Measurements from ENCODE around the gene VN1R5. TPM values are rescaled to one million over a fixed set of nuclear protein-coding genes. Genes with fewer than 3 reads are reported as not detected.

VN1R5 gene
- total RNA-seq, 1 experiment from 2014 or later = not detected

DNA sequence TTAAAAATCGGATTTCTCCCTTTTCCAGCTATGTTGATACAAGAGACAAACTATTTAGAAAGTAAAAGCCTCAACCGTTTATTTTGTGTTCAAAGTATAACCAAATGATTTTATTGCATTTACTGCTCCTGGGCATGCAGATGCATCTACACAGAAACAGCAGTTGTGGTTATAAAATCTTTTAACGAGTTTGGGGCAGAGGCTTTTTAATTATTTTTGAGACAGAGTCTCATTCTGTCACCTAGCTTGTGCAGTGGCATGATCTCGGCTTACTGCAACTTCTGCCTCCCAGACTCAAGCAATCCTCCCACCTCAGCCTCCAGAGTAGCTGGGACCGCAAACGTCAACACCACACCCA lies 42.2 kb downstream of the VN1R5 start (continued):
- TF ChIP-seq, protein P1, sequence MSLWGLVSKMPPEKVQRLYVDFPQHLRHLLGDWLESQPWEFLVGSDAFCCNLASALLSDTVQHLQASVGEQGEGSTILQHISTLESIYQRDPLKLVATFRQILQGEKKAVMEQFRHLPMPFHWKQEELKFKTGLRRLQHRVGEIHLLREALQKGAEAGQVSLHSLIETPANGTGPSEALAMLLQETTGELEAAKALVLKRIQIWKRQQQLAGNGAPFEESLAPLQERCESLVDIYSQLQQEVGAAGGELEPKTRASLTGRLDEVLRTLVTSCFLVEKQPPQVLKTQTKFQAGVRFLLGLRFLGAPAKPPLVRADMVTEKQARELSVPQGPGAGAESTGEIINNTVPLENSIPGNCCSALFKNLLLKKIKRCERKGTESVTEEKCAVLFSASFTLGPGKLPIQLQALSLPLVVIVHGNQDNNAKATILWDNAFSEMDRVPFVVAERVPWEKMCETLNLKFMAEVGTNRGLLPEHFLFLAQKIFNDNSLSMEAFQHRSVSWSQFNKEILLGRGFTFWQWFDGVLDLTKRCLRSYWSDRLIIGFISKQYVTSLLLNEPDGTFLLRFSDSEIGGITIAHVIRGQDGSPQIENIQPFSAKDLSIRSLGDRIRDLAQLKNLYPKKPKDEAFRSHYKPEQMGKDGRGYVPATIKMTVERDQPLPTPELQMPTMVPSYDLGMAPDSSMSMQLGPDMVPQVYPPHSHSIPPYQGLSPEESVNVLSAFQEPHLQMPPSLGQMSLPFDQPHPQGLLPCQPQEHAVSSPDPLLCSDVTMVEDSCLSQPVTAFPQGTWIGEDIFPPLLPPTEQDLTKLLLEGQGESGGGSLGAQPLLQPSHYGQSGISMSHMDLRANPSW (CRISPR knock-in tag; conservative IDR thresholded peaks at IDR 0.05; ENCODE audit: low read depth) = no peak

DNA sequence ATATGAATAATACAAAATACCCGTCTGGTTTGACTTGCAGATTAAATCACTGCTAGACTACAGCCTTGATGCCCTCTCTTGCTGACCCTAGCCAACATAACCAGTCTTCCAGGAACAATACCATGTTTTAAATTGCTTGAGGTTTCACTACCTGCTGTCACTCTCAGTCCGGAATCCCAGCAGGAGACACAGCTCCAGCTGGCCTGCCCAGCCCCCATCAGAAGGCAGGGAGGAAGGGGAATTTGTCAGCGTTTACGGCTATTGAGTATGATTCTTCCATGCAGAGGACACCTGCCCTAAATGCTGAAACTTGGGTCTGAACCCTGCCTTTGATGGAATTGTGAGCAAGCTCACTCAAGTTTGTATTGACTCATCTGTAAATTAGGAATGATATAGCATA lies 42.8 kb downstream of the VN1R5 start:
- DNase-seq (ENCODE audit: low spot score) = no peak
- Mint-ChIP-seq H3K27me3 (ENCODE audit: low read depth) (no peaks in the 10 kb centered on the region), H3K4me1 (peaks cover 64% of the 10 kb centered on the region), H3K27ac (peak overlapping the region; percentile 89; the same call in 1 of the 2 replicates), H3K4me3 (no peak overlapping the region; the same call in 1 of the 2 replicates), H3K36me3 (peaks cover 46% of the 10 kb centered on the region), H3K9me3 (no peaks in the 10 kb centered on the region)
- ChIA-PET CTCF (interaction anchor here (1.1 to 1.4 kb wide), 2 partner anchors 8 to 152 kb away, joined by 3 read pairs; no protein-coding TSS in a partner anchor), POLR2A (interaction anchor here (1.2 kb wide), 1 partner anchor 34 kb away, joined by 4 read pairs; the partner anchor contains the start of gene ZNF496)
- no peak for ATAC-seq
- peak; percentile 81 for TF ChIP-seq ZNF423 (CRISPR knock-in tag; IDR thresholded peaks at IDR 0.05)
- TF ChIP-seq, protein P2, sequence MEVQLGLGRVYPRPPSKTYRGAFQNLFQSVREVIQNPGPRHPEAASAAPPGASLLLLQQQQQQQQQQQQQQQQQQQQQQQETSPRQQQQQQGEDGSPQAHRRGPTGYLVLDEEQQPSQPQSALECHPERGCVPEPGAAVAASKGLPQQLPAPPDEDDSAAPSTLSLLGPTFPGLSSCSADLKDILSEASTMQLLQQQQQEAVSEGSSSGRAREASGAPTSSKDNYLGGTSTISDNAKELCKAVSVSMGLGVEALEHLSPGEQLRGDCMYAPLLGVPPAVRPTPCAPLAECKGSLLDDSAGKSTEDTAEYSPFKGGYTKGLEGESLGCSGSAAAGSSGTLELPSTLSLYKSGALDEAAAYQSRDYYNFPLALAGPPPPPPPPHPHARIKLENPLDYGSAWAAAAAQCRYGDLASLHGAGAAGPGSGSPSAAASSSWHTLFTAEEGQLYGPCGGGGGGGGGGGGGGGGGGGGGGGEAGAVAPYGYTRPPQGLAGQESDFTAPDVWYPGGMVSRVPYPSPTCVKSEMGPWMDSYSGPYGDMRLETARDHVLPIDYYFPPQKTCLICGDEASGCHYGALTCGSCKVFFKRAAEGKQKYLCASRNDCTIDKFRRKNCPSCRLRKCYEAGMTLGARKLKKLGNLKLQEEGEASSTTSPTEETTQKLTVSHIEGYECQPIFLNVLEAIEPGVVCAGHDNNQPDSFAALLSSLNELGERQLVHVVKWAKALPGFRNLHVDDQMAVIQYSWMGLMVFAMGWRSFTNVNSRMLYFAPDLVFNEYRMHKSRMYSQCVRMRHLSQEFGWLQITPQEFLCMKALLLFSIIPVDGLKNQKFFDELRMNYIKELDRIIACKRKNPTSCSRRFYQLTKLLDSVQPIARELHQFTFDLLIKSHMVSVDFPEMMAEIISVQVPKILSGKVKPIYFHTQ (CRISPR knock-in tag; IDR thresholded peaks at IDR 0.05) = 0 out of 2 replicates have a peak, but pooled peaks have one; percentile 29
- no peak for TF ChIP-seq ZNF121 (CRISPR knock-in tag; IDR thresholded peaks at IDR 0.05)
- TF ChIP-seq, protein P3, sequence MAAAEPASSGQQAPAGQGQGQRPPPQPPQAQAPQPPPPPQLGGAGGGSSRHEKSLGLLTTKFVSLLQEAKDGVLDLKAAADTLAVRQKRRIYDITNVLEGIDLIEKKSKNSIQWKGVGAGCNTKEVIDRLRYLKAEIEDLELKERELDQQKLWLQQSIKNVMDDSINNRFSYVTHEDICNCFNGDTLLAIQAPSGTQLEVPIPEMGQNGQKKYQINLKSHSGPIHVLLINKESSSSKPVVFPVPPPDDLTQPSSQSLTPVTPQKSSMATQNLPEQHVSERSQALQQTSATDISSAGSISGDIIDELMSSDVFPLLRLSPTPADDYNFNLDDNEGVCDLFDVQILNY (CRISPR knock-in tag; IDR thresholded peaks at IDR 0.05) = no peak
- no peak for TF ChIP-seq ELF4 (CRISPR knock-in tag; IDR thresholded peaks at IDR 0.05; ENCODE audit: low read depth)
- no peak for TF ChIP-seq ZNF263 (CRISPR knock-in tag; IDR thresholded peaks at IDR 0.05; ENCODE audit: low read depth)
- TF ChIP-seq, protein P1 (CRISPR knock-in tag; conservative IDR thresholded peaks at IDR 0.05; ENCODE audit: low read depth) = no peak
- no peak for TF ChIP-seq ATF1 (CRISPR knock-in tag; IDR thresholded peaks at IDR 0.05)
- TF ChIP-seq NR2C2 (CRISPR knock-in tag; IDR thresholded peaks at IDR 0.05) = no peak
- TF ChIP-seq TEAD1 (CRISPR knock-in tag; IDR thresholded peaks at IDR 0.05) = peak; percentile 63; the same call in 1 of the 2 replicates
- TF ChIP-seq, protein P4, sequence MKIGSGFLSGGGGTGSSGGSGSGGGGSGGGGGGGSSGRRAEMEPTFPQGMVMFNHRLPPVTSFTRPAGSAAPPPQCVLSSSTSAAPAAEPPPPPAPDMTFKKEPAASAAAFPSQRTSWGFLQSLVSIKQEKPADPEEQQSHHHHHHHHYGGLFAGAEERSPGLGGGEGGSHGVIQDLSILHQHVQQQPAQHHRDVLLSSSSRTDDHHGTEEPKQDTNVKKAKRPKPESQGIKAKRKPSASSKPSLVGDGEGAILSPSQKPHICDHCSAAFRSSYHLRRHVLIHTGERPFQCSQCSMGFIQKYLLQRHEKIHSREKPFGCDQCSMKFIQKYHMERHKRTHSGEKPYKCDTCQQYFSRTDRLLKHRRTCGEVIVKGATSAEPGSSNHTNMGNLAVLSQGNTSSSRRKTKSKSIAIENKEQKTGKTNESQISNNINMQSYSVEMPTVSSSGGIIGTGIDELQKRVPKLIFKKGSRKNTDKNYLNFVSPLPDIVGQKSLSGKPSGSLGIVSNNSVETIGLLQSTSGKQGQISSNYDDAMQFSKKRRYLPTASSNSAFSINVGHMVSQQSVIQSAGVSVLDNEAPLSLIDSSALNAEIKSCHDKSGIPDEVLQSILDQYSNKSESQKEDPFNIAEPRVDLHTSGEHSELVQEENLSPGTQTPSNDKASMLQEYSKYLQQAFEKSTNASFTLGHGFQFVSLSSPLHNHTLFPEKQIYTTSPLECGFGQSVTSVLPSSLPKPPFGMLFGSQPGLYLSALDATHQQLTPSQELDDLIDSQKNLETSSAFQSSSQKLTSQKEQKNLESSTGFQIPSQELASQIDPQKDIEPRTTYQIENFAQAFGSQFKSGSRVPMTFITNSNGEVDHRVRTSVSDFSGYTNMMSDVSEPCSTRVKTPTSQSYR (CRISPR knock-in tag; IDR thresholded peaks at IDR 0.05) = peak; percentile 77
- TF ChIP-seq PRRX2 (CRISPR knock-in tag; IDR thresholded peaks at IDR 0.05) = no peak
- TF ChIP-seq TP53 (CRISPR knock-in tag; IDR thresholded peaks at IDR 0.05) = no peak
- no peak for TF ChIP-seq FOXJ3 (CRISPR knock-in tag; IDR thresholded peaks at IDR 0.05; ENCODE audit: borderline replicate concordance)
- no peak for TF ChIP-seq RELA (CRISPR knock-in tag; IDR thresholded peaks at IDR 0.05; ENCODE audit: borderline replicate concordance)
- no peak for TF ChIP-seq ZNF396 (CRISPR knock-in tag; IDR thresholded peaks at IDR 0.05; ENCODE audit: borderline replicate concordance)
- TF ChIP-seq CBFB (CRISPR knock-in tag; IDR thresholded peaks at IDR 0.05; ENCODE audit: low read depth) = no peak

Measured in WTC11 (cell line).